Measurements from ENCODE around the gene BRSK2. TPM values are rescaled to one million over a fixed set of nuclear protein-coding genes. Genes with fewer than 3 reads are reported as not detected.
"Not testable (repeated sequence)": the region's sequence is repeated elsewhere in the genome, so short reads cannot be mapped to it uniquely, and the experiment has no call there.

The BRSK2 gene
- total RNA-seq, 4 donors from 2014 or later = 0.23 to 0.68 TPM; not detected in 2

- TF ChIP-seq POLR2A (IDR thresholded peaks at IDR 0.05) = no peak
- TF ChIP-seq, protein P1, sequence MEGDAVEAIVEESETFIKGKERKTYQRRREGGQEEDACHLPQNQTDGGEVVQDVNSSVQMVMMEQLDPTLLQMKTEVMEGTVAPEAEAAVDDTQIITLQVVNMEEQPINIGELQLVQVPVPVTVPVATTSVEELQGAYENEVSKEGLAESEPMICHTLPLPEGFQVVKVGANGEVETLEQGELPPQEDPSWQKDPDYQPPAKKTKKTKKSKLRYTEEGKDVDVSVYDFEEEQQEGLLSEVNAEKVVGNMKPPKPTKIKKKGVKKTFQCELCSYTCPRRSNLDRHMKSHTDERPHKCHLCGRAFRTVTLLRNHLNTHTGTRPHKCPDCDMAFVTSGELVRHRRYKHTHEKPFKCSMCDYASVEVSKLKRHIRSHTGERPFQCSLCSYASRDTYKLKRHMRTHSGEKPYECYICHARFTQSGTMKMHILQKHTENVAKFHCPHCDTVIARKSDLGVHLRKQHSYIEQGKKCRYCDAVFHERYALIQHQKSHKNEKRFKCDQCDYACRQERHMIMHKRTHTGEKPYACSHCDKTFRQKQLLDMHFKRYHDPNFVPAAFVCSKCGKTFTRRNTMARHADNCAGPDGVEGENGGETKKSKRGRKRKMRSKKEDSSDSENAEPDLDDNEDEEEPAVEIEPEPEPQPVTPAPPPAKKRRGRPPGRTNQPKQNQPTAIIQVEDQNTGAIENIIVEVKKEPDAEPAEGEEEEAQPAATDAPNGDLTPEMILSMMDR (IDR thresholded peaks at IDR 0.05) = no peak
- 80 to 85% methylated on average over 20 to 26 of the region's 26 CpGs for WGBS, 2 donors
- intact Hi-C loops (cut with DNase I; ENCODE audit: low total_unique reads) = no loop called here
- DNase-seq (ENCODE audit: low spot score in 2 of 2) = peak in 1 of 2 donors; percentile 75
- H3K4me3 ChIP-seq (ENCODE audit: low read depth, poor library complexity, severe bottlenecking) = no peak overlapping the region
These were observed 45.6 kb upstream of the BRSK2 start for GRCh38 chr11:1344056-1344635.

DNA sequence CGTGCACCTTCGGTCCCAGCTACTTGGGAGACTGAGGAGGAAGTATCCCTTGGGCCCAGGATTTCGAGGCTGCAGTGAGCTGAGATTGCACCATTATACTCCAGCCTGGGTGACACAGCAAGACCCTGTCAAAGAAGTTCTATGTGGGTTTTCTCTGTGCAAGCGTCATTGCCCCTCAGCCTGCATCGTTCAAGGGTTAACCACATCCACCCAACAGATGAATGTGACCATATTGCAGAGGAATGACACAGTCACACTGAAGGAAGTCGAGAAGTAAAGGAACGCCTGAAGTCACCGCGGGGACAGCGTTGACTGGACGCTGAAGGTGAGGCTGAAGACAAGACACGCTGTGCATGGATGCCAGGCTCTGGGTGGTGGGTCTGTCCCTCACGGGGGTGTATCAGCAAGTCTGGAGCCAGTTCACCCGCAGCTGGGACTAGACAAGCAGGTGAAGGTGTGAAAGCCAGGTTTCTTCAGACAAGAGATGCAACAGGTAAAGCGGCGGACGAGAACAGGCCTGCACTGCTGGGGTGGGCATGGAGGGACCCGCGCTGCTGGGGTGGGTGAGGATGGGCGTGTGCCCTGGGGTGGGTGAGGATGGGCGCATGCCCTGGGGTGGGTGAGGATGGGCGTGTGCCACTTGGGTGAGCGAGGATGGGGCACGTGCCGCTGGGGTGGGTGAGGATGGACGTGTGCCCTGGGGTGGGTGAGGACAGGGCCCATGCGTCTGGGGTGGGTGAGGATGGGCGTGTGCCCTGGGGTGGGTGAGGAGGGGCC, 43.8 kb upstream of the BRSK2 start:
- DNase-seq (ENCODE audit: low spot score in 2 of 2) = peak in 1 of 2 donors; percentile 62
- intact Hi-C loops (cut with DNase I; ENCODE audit: low total_unique reads) = no loop called here
- TF ChIP-seq, protein P1 (IDR thresholded peaks at IDR 0.05) = no peak
- TF ChIP-seq POLR2A (IDR thresholded peaks at IDR 0.05) = no peak
- H3K4me3 ChIP-seq (ENCODE audit: low read depth, poor library complexity, severe bottlenecking) = no peak overlapping the region
- 64 to 70% methylated on average over 27 to 28 of the region's 28 CpGs for WGBS, 2 donors

DNA sequence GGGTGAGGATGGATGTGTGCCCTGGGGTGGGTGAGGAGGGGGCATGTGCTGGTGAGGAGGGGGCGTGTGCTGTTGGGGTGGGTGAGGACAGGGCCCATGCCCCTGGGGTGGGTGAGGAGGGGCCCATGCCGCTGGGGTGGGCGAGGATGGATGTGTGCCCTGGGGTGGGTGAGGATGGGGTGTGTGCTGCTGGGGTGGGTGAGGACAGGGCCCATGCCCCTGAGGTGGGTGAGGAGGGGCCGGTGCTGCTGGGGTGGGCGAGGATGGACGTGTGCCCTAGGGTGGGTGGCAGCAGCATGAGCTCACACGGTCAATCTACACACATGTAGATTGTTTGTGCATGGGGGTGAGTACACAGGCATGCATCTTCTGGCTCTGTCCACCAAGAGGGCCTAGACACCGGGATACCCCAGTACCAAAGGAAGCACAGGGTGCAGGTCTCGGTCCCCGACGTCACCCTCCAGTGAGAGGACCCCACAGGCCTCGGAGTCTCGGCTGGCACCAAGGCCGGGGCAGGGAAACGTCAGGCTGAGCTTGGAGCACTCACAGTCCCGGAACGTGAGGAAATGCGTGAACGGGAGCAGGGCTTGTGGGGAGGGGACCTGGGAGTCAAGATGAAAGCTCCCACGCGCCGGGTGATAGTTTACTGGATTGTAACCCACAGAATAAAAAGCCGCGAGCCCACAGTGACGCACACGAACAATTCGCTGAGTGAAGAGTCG, 42.9 kb upstream of the BRSK2 start:
- no peak overlapping the region for H3K4me3 ChIP-seq (ENCODE audit: low read depth, poor library complexity, severe bottlenecking)
- intact Hi-C loops (cut with DNase I; ENCODE audit: low total_unique reads) = no loop called here
- peak in 1 of 2 donors; percentile 79 for DNase-seq (ENCODE audit: low spot score in 2 of 2)
- TF ChIP-seq, protein P1 (IDR thresholded peaks at IDR 0.05) = no peak
- TF ChIP-seq POLR2A (IDR thresholded peaks at IDR 0.05) = no peak
- 86 to 87% methylated on average over 28 of the region's 28 CpGs for WGBS, 2 donors

- intact Hi-C loops (cut with DNase I; ENCODE audit: low total_unique reads); H3K4me3 ChIP-seq (ENCODE audit: low read depth, poor library complexity, severe bottlenecking): not testable (repeated sequence)
- 93 to 94% methylated on average over 17 to 18 of the region's 18 CpGs for WGBS, 2 donors
- peak in 1 of 2 donors; percentile 60 for DNase-seq (ENCODE audit: low spot score in 2 of 2)
These were observed 42.2 kb upstream of the BRSK2 start for GRCh38 chr11:1347411-1347999.

- intact Hi-C loops (cut with DNase I; ENCODE audit: low total_unique reads) = no loop called here
- H3K4me3 ChIP-seq (ENCODE audit: low read depth, poor library complexity, severe bottlenecking) = no peak overlapping the region
- 84 to 88% methylated on average over 14 of the region's 14 CpGs for WGBS, 2 donors
- TF ChIP-seq POLR2A (IDR thresholded peaks at IDR 0.05) = no peak
- TF ChIP-seq, protein P1 (IDR thresholded peaks at IDR 0.05) = no peak
- peak in 1 of 2 donors; percentile 77 for DNase-seq (ENCODE audit: low spot score in 2 of 2)
These were observed 41.5 kb upstream of the BRSK2 start for GRCh38 chr11:1348146-1348795.
